Adipose tissue (tissue), 3 donors: ENCODE data around the gene CDC34. TPM values are rescaled to one million over a fixed set of nuclear protein-coding genes. Genes with fewer than 3 reads are reported as not detected.

Source experiments
- H3K27ac ChIP-seq: one replicate; pipeline ENCODE4 v1.5.1; 2013; ENCODE audit warnings: low read depth, low read length
- WGBS, 3 donors: extraction: QIAGEN DNeasy Blood & Tissue Kit; methylation state at CpG; one replicate each; pipeline ENCODE4 v1.1.7; 2013; 5-methylcytosine and 5-hydroxymethylcytosine counted together
- polyA plus RNA-seq, 3 donors: library from polyadenylated mRNA; stranded (reverse); fragments of 200-250 nt; gene quantifications; one replicate each; pipeline ENCODE4 v1.2.3, GENCODE V29; 2013
- donor health status: healthy with polysubstance abuse.
- donor health status: Bipolar disorder and iron deficiency.
- donor health status: healthy.

Gene CDC34
- polyA plus RNA-seq, 3 donors = 56.3 to 67.9 (median 64.8) TPM

GRCh38 chr19:496112-496665, 35.4 kb upstream of the CDC34 start, which contains the start of gene MADCAM1:
Gene MADCAM1, plus strand, starts transcription at chr19:496486. Its CDS starts 14 bp downstream, at chr19:496500.
- WGBS, 3 donors = 6 to 7% (median 7%) methylated on average over 28 to 33 of the region's 33 CpGs
- H3K27ac ChIP-seq = no peak within 1 kb of the TSS

GRCh38 chr19:496986-497385, 34.6 kb upstream of the CDC34 start:
- no peak overlapping the region for H3K27ac ChIP-seq
- 8 to 9% (median 8%) methylated on average over 7 to 17 of the region's 18 CpGs for WGBS, 3 donors

- H3K27ac ChIP-seq = no peak overlapping the region
- 0 to 3% (median 1%) methylated on average over 11 to 36 of the region's 36 CpGs for WGBS, 3 donors
Observed at GRCh38 chr19:497491-497868, 34.1 kb upstream of the CDC34 start.

- no peak overlapping the region for H3K27ac ChIP-seq
- 5 to 12% (median 11%) methylated on average over 31 to 49 of the region's 50 CpGs for WGBS, 3 donors
Observed at GRCh38 chr19:497869-498510, 33.6 kb upstream of the CDC34 start.

- H3K27ac ChIP-seq = no peak overlapping the region
- 13 to 27% (median 27%) methylated on average over 18 to 26 of the region's 26 CpGs for WGBS, 3 donors
Observed at GRCh38 chr19:498511-498891, 33.1 kb upstream of the CDC34 start.

- no peak overlapping the region for H3K27ac ChIP-seq
- WGBS, 3 donors = 71 to 81% (median 78%) methylated on average over 31 of the region's 31 CpGs
Observed at GRCh38 chr19:498977-499623, 32.5 kb upstream of the CDC34 start.

GRCh38 chr19:501646-502045, 29.9 kb upstream of the CDC34 start:
- WGBS, 3 donors = 82 to 87% (median 82%) methylated on average over 17 of the region's 17 CpGs

GRCh38 chr19:504616-505015, 26.9 kb upstream of the CDC34 start:
- WGBS, 3 donors = 84 to 92% (median 90%) methylated on average over 14 of the region's 14 CpGs
- H3K27ac ChIP-seq = no peak overlapping the region

More at GRCh38 chr19:501646-502045, 29.9 kb upstream of the CDC34 start:
- no peak overlapping the region for H3K27ac ChIP-seq

- 2 to 6% (median 3%) methylated on average over 48 of the region's 48 CpGs for WGBS, 3 donors
- H3K27ac ChIP-seq = peak overlapping the region; percentile 82
Observed at GRCh38 chr19:506404-507285, 24.9 kb upstream of the CDC34 start.

- H3K27ac ChIP-seq = peak within 1 kb of the TSS; percentile 82
- 0 to 1% (median 1%) methylated on average over 78 to 81 of the region's 81 CpGs for WGBS, 3 donors
Observed at GRCh38 chr19:507286-508203, 24.0 kb upstream of the CDC34 start, which contains the start of gene TPGS1. Gene TPGS1, plus strand, starts transcription at chr19:507497. Its CDS starts 10 bp downstream, at chr19:507507.

- 56 to 62% (median 61%) methylated on average over 32 of the region's 32 CpGs for WGBS, 3 donors
- H3K27ac ChIP-seq = no peak overlapping the region
Observed at GRCh38 chr19:508204-509150, 23.1 kb upstream of the CDC34 start.

- H3K27ac ChIP-seq = no peak overlapping the region
Observed at GRCh38 chr19:510606-511100, 20.9 kb upstream of the CDC34 start.

GRCh38 chr19:511101-511851, 20.3 kb upstream of the CDC34 start:
- no peak overlapping the region for H3K27ac ChIP-seq
- WGBS, 3 donors = 29 to 56% (median 32%) methylated on average over 28 to 30 of the region's 30 CpGs

More at GRCh38 chr19:510606-511100, 20.9 kb upstream of the CDC34 start:
- WGBS, 3 donors = 10 to 17% (median 12%) methylated on average over 21 of the region's 21 CpGs

GRCh38 chr19:512547-513365, 18.8 kb upstream of the CDC34 start:
- no peak overlapping the region for H3K27ac ChIP-seq
- WGBS, 3 donors = 51 to 57% (median 55%) methylated on average over 48 to 62 of the region's 62 CpGs
